Hematopoietic multipotent progenitor cell treated with erythropoietin and hydrocortisone succinate and interleukin-3 and kit ligand, for 8 days (in vitro differentiated cells): Measurements from ENCODE around the gene TMEM116.
A peak's percentile ranks its signal among the peaks of the same experiment; 100 is the strongest.
"Not testable (repeated sequence)": the region's sequence is repeated elsewhere in the genome, so short reads cannot be mapped to it uniquely, and the experiment has no call there.

Source experiments
- DNase-seq: peaks from one replicate; pipeline ENCODE4 v3.0.0-alpha.2; 2015

TMEM116 gene

DNA sequence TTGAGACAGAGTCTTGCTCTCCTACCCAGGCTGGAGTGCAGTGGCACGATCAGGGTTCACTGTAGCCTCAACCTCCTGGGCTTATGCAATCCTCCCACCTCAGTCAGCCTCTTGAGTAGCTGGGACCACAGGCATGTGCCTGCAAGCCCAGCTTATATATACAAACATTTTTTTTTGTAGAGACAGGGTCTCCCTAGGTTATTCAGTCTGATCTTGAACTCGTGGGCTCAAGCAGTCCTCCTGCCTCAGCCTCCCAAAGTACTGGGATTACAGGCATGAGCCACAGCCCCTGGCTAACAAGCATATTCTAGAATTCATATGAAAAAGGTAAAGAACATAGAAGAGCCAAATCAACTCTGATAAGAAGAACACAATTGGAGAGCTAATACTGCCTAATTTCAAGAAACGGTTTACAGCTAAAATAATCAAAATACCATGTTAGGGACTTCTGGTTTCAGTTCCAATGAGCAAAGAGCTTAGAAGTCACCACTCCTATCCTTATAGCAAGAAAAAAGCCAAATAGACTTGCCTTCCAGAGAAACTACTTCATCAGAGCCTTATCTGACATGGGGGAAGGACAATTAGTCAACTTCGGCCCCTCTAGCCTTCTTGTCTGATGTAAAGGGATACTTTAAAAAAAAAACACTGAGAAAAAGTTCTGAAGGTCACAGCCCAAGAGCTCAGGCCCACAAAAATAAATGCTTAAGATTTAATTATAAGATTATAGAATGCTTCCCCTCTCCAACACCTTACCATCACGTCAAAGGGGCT lies 37.6 kb downstream of the TMEM116 start:
- DNase-seq = no peak

DNA sequence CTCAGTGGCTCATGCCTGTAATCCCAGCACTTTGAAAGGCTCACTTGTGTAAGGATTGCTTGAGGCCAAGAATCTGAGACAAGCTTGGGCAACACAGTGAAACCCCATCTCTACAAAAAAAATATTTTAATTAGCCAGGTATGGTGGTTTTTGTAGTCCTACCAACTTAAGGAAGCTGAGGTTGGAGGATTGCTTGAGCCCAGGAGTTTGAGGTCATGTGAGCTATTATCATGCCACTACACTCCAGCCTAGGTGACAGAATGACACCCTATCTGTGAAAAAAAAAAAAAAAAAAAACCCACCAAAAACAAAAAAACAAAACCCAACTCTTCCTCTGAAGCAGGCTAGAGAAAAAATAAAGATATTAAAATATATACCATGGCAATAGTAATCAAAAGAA lies 41.2 kb downstream of the TMEM116 start:
- peak; percentile 55 for DNase-seq

DNA sequence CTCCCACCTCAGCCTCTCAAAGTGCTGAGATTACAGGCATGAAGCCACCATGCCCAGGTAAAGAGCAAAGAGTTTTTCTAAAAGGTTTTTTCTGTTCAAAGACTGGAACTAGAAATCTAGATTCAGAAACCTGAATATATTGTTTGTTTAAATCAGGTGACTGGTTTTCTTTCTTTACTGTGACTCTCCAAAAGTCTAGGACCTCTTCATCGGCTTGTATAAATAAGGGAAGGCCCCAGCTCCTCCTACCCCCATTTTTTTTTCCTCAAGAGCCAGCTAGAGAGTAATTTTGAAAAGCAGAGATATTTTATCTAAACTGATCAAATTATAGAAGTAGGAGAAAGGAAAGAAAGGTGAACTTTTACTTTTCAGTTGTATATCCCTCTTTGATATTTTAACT lies 48.0 kb downstream of the TMEM116 start:
- no peak for DNase-seq

DNA sequence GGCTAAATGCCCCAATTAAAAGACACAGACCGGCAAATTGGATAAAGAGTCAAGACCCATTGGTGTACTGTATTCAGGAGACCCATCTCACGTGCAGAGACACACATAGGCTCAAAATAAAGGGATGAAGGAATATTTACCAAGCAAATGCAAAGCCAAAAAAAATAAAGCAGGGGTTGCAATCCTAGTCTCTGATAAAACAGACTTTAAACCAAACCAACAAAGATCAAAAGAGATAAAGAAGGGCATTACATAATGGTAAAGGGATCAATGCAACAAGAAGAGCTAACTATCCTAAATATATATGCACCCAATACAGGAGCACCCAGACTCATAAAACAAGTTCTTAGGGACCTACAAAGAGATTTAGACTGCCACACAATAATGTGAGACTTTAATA lies 53.4 kb downstream of the TMEM116 start:
- not testable (repeated sequence) for DNase-seq

DNA sequence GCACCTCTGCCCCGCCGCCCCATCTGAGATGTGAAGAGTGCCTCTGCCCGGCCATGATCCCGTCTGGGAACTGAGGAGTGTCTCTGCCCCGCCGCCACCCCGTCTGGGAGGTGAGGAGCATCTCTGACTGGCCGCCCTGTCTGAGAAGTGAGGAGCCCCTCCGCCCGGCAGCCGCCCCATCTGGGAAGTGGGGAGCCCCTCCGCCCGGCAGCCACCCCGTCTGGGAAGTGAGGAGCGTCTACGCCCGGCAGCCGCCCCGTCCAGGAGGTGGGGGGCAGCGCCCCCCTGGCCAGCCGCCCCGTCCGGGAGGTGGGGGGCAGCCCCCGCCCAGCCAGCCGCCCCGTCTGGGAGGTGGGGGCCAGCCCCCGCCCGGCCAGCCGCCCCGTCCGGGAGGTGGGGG lies 55.7 kb downstream of the TMEM116 start:
- DNase-seq = not testable (repeated sequence)

DNA sequence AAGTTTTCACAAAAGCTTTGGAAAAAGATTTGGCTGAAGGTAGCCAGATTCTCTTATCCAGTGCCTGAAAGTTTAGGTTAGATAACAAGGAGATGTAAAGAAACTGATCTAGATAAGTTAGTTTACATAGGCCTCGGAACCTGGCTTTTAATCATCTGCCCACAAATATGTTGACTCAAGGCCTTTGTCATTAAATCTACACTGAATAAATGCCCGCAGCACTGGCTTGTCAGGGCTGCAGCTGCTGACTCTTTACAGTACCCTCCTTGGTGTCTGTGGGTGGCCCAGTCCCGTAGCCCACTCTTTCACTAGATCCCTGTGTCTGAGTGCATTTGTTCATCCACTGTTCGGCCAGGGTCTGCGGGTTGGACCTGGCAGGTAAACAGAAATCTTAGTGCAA lies 58.0 kb downstream of the TMEM116 start:
- DNase-seq = no peak

DNA sequence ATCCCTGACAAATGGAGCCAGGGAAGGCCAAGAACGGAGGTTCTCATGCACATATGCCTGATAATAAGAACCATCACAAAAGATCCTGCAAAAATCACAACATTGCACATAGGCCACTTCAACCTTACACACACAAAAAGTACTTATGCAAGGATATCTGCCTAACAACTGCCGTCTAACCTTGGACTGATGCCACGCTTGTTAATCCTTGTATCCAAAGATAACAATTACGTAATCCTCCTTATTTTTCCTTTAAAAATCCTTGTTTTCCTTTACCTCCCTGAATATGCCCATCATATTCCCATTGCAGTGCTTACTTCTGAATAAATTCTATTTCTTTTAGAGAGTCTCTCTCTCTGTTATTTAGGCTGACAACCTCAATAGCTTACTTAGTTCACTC lies 59.5 kb downstream of the TMEM116 start:
- no peak for DNase-seq

DNA sequence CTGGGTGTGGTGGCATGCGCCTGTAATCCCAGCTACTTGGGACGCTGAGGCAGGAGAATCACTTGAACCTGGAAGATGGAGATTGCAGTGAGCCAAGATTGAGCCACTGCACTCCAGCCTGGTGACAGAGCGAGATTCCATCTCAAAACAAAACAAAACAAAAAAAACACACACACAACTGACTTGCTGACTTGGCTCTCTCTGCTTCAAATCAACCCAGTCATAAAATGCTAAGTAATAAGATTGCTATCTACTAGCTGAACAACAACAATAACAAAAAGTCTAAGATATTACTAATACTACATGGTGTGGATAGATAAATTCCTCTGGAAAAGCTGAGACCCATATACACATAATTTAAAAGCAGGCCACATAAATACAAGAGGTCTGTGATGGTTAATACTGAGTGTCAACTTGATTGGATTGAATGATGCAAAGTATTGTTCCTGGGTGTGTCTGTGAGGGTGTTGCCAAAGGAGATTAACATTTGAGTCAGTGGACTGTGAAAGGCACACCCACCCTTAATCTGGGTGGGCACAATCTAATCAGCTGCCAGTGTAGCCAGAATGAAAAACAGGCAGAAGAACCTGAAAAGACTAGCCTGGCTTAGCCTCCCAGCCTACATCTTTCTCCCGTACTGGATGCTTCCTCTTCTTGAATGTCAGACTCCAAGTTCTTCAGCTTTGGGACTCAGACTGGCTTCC lies 60.7 kb downstream of the TMEM116 start:
- peak; percentile 73 for DNase-seq

DNA sequence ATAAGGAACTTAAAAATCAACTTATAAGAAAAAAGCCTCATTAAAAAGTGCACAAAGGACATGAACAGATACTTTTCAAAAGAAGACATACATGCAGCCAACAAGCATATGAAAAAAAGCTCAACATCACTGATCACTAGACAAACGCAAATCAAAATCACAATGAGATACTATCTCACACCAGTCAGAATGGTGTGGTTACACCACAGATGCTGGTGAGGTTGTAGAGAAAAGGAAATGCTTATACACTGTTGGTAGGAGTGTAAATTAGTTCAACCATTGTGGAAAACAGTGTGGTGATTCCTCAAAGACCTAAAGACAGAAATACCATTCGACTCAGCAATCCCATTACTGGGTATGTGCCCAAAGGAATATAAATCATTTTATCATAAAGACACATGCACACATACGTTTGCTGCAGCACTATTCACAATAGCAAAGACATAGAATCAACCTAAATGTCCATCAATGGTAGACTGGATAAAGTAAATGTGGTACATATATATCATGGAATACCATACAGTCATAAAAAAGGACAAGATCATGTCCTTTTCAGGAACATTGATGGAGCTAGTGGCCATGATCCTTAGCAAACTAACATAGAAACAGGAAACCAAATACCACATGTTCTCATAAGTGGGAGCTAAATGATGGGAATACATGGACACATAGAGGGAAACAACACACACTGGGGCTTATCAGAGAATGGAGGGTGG lies 61.8 kb downstream of the TMEM116 start:
- not testable (repeated sequence) for DNase-seq

DNA sequence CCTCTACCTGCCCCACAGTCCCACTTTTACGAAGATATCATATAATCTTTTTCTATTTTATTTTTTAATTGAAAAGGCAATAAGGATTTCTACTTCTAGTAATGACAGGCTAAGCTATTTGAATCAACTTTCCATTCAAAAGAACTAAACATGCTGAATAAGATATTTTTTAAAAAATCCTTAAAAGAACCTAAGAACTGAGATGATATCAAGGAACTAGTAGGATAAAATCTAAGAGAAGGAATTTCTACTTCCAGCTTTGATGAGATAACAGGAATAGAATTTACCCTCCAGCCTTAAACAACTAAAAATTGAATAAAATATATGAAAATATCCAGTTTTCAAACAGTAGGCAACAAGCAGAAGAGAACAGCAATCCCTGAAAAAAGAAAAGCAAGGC lies 69.0 kb downstream of the TMEM116 start:
- no peak for DNase-seq

DNA sequence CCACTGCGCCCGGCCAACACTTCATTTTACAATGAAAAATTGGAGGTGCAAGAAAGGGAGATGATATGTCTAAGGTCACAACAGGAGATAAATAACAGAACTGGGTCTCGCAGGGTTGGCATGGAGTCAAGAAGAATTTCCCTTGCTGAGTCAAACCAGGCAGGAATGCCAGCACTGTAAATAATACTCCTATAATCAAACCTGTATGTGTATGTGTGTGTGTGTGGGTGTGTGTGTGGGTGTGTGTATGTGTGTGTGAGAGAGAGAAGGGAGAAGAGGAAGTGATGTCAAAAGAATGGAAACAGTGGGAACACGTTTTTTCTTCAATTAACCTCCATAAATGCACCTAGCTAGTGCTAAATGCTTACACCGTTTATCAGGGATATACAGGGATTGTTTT lies 70.4 kb downstream of the TMEM116 start:
- no peak for DNase-seq

DNA sequence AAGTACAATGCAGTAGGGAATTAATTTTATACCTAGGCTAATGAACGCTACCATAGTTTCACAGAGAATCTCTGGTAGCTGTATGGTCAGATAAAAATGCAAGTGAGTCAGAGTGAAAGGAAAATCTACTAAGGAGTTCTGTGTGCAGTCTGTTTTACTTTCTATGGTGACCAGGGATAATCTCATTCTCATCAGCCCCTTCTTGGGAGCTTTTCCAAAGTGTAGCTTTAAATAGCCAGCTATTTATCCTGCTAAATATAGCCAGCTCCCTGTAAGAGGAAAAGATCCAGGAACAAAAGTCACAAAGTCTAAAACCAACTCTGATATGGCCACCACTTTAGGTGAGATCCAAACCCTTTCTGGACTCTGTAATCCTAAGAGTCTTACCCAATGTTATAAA lies 75.5 kb downstream of the TMEM116 start:
- DNase-seq = no peak

DNA sequence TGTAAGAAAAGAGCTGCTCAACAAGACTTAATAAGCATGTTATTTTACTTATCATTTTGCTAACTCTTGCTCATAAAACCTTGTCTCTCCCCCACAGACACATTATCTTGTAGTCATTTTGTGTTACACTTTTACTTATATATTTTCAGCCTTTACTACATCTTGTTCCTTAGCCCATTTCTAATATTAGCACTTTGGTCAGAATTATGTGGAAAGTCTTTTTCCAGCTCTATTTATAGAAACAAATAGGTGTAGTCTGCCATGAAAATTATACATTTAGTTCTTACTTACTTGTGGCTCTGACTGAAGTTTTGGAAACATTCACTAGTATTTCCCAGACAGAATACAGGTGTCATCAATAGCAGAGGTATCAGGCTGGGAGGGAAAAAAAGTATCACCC lies 76.1 kb downstream of the TMEM116 start:
- no peak for DNase-seq

DNA sequence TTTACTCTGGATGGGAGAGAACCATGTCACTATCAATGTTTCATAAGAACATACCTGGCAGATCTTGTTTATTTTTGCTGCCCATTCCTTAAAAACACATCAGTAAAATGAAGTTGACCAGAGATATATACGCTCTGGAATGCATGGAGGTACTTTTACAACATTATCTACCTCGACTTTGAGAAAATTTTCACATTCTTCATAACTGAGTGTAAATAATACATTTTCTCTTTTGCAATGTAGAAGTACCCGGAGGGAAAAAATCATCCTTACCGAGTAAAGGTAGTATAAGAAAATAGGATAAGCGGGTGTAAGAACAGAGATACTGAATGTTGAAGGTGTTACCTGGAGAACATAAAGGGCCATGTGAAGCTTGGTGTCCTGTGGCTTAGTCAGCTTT lies 80.7 kb downstream of the TMEM116 start:
- no peak for DNase-seq

DNA sequence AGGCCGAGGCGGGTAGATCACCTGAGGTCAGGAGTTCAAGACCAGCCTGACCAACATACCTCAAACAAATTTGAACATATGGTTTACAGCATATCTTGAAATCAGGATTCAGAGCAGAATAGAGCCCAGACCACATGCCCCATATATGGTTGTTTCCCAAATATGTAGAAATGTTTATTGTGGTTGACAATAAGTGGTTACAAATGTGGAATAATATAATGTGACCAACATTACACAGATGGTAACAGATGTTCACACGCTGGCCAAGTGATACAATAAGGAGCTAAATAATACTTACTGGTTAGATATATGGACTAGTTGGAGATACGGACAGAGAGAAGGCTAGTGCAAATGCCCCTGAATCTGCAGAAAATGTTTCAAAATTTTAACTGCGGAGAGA lies 85.6 kb downstream of the TMEM116 start:
- no peak for DNase-seq

DNA sequence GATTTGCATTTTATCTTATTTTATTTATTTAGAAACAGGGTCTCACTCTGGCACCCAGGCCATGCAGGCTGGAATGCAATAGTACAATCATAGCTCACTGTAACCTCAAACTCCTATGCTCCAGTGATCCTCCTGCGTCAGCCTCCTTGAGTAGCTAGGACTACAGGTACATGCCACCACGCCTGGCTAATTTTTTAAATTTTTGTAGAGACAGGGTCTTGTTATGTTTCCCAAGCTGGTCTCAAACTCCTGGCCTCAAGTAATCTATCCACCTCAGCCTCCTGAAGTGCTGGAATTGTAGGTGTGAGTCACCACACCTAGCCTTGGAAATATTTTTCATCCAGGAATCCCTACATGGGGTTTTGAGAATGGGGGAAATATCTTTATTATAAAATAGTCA lies 86.3 kb downstream of the TMEM116 start:
- DNase-seq = no peak

DNA sequence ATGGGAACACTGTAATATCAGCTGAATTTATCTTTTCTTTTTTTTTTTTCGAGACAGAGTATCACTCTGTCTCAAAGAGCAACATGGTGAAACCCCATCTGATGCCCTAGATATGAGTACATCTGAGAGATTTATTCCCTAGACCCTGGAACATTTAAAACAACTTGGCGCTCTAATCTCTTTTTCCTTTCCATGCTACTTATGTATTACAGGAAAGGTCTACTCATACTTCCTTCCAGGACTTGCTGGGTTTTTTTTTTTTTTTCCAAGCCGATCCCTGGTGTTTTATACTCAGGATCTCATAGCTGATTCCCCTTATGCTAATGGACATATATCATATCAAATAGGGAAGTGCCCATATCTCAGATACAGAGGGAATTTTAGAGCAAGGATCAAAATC lies 87.8 kb downstream of the TMEM116 start:
- no peak for DNase-seq

DNA sequence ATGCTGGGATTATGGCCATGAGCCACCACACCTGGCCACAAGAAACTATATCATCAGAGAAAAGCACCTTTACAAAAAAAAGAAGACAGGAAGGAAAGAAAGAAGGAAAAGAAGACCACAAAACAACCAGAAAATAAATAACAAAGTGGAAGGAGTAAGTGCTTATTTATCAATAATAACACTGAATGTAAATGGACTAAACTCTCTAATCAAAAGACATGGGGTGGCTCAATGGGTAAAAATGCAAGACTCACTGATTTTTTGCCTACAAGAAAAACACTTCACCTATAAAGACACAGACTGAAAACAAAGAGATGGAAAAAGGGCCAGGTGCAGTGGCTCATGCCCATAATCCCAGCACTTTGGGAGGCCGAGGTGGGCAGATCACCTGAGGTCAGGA lies 105.2 kb downstream of the TMEM116 start:
- no peak for DNase-seq

DNA sequence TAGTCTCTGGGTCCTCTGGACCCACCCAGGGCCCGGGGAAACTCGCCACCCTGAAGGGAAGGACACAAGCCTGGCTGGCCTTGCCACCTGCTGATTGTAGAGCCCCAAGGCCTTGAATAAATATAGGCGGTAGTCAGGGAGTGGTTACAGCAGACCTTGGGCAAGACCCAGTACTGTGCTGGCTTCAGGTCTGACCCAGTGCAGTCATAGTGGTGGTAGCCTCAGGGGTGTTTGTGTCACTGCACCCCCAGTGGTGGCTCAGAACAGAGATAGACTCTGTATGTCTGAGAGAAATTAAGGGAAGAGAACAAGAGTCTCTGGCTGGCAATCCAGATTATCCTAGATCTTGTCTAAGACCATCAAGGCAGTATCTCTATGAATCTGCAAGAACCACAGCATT lies 107.5 kb downstream of the TMEM116 start:
- DNase-seq = no peak

DNA sequence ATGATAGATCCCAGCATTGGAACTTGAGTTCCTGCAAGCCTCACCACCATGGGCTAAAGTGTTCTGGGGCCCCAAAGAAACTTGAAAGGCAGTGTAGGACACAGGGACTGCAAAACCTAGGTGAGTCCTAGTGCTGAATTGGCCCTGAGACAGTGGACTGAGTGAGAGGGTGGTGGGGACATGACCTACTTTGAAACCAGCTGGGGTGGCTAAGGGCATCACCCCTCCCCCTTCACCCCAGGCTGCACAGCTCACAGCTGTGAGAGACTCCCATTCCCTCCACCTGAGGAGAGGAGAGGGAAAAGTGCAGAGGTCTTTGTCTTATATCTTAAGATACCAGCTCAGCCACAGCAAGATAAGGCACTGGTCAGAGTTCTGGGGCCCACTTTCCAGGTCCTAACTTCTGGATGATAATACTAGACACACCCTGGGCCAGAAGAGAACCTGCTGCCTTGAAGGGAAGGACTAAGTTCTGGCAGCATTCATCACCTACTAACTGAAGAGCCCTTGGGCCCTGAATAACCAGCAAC lies 108.5 kb downstream of the TMEM116 start:
- DNase-seq = peak; percentile 35

DNA sequence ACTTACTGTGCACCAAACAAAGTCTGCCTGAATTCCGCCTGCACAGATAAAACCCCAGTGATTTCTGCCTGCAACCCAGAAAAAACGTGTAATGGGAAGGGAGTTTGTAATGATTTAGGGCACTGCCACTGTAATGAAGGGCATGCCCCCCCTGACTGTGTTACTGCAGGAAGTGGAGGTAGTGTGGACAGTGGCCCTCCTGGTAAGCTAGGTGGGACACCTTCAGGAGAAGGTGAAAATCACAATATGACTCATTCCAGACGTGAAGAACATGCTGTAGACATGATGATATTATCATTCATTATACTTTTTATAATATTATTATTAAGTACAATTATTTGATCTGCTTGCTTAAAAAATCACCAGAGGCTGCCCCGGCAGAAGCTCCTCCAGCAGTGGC lies 111.8 kb downstream of the TMEM116 start:
- no peak for DNase-seq

DNA sequence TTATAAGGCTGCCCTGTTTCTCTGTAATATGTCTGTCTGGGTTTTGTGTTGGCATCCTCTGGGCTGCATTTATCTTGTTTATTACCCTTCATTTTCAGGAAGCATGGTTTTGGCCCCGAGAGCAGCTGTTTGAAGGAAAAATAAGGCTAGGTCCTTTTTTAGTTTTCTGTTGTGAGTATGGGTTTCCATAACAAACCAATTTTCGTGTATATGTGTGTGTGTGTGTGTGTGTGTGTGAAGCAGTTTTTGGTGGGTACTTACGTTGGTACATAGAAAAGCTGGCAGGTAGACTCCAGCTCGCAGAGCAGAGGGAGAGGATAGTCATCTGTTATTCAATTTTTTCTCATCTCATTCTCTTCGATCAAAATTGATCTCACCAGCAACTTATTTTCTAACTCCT lies 118.4 kb downstream of the TMEM116 start:
- no peak for DNase-seq

DNA sequence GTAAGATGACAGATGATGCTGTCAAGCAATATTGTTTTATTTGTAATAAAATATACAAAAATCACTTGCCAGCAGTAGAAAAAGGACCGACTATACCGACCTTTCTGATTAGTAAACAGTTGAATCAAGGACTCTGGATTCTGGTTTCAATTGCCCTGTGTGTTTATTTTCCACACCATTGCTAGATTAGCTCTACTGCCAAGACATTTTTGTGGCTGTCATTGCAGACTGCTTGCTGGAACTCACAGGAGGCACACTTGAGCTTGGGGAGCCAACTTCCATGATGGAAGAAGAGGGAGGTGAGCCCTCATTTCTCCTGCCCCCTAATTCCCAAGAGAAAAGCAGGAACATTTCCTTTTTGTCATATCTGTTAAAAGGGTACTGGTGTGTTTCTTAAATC lies 119.7 kb downstream of the TMEM116 start:
- no peak for DNase-seq
